ENCODE data around the gene GNAO1. TPM values are rescaled to one million over a fixed set of nuclear protein-coding genes. Genes with fewer than 3 reads are reported as not detected.

GNAO1 gene
- polyA plus RNA-seq, 3 donors: not detected

GRCh38 chr16:56351481-56351880 is 160.2 kb downstream of the GNAO1 start:
- no peak overlapping the region for H3K4me3 ChIP-seq (replicated peaks in 1 of 3; ENCODE audit: low read depth in 2 of 3, low read length in 3 of 3)
- Mint-ChIP-seq H3K36me3 (no peaks in the 10 kb centered on the region), H3K27ac (no peak overlapping the region), H3K9me3 (no peaks in the 10 kb centered on the region), H3K4me1 (peaks cover 7% of the 10 kb centered on the region), H3K4me3 (no peak overlapping the region), H3K27me3 (ENCODE audit: low read depth in 3 of 3) (peaks cover 5 to 10% (median 5%) of the 10 kb centered on the region in 3 donors)
- no peak overlapping the region for H3K27ac ChIP-seq (ENCODE audit: low read depth in 1 of 2, low read length in 2 of 2)
- no peak overlapping the region for H2AFZ ChIP-seq (ENCODE audit: insufficient read depth, low read depth, low read length, poor library complexity, severe bottlenecking)
- H3K4me2 ChIP-seq (replicated peaks; ENCODE audit: extremely low read depth, low read length, poor library complexity, severe bottlenecking): no peak overlapping the region
- H4K20me1 ChIP-seq (ENCODE audit: insufficient read depth, low read length): no peaks in the 10 kb centered on the region
- no peak for DNase-seq
- H3K4me1 ChIP-seq (ENCODE audit: control insufficient read depth in 1 of 2, insufficient read depth in 2 of 2, low read length in 2 of 2): peaks cover 4 to 5% of the 10 kb centered on the region in 2 donors
- no peaks in the 10 kb centered on the region for H3K36me3 ChIP-seq (replicated peaks in 1 of 2; ENCODE audit: control insufficient read depth in 1 of 2, insufficient read depth in 2 of 2, low read length in 2 of 2)
- no peaks in the 10 kb centered on the region for H3K9me3 ChIP-seq (replicated peaks in 1 of 2; ENCODE audit: control insufficient read depth in 1 of 2, insufficient read depth in 1 of 2, low read length in 2 of 2)
- H3K9ac ChIP-seq (ENCODE audit: insufficient read depth, low read length, poor library complexity, severe bottlenecking): no peak overlapping the region
- no peak for TF ChIP-seq CTCF (IDR thresholded peaks at IDR 0.05)
- H3K27me3 ChIP-seq (ENCODE audit: control insufficient read depth in 2 of 2, insufficient read depth in 2 of 2, low read length in 2 of 2): no peaks in the 10 kb centered on the region
- H3K79me2 ChIP-seq (ENCODE audit: insufficient read depth, low read length): no peaks in the 10 kb centered on the region
- 85% methylated on average over 5 of the region's 6 CpGs for WGBS (ENCODE audit: insufficient coverage)
- intact Hi-C loops (cut with micrococcal nuclease): no loop called here

- WGBS (ENCODE audit: insufficient coverage): 92% methylated on average over 5 of the region's 7 CpGs
- H3K4me3 Mint-ChIP-seq: no peak overlapping the region
- intact Hi-C loops (cut with micrococcal nuclease): no loop called here
Measured at GRCh38 chr16:56352351-56353053, 161.2 kb downstream of the GNAO1 start.

More at GRCh38 chr16:56352351-56353053, 161.2 kb downstream of the GNAO1 start:
- Mint-ChIP-seq H3K4me1 (peaks cover 16% of the 10 kb centered on the region), H3K27me3 (ENCODE audit: low read depth in 3 of 3) (peaks cover 3 to 10% (median 5%) of the 10 kb centered on the region in 3 donors), H3K36me3 (no peaks in the 10 kb centered on the region), H3K27ac (peak overlapping the region in 1 of 7 donors; percentile 50), H3K9me3 (no peaks in the 10 kb centered on the region)
- H3K9me3 ChIP-seq (replicated peaks in 1 of 2; ENCODE audit: control insufficient read depth in 1 of 2, insufficient read depth in 1 of 2, low read length in 2 of 2): no peaks in the 10 kb centered on the region
- H3K79me2 ChIP-seq (ENCODE audit: insufficient read depth, low read length): no peaks in the 10 kb centered on the region
- peaks cover 11 to 13% of the 10 kb centered on the region in 2 donors for H3K4me1 ChIP-seq (ENCODE audit: control insufficient read depth in 1 of 2, insufficient read depth in 2 of 2, low read length in 2 of 2)
- no peak overlapping the region for H2AFZ ChIP-seq (ENCODE audit: insufficient read depth, low read depth, low read length, poor library complexity, severe bottlenecking)
- no peak for DNase-seq
- H3K27me3 ChIP-seq (ENCODE audit: control insufficient read depth in 2 of 2, insufficient read depth in 2 of 2, low read length in 2 of 2): no peaks in the 10 kb centered on the region
- H3K4me3 ChIP-seq (replicated peaks in 1 of 3; ENCODE audit: low read depth in 2 of 3, low read length in 3 of 3): no peak overlapping the region
- no peak overlapping the region for H3K27ac ChIP-seq (ENCODE audit: low read depth in 1 of 2, low read length in 2 of 2)
- H3K36me3 ChIP-seq (replicated peaks in 1 of 2; ENCODE audit: control insufficient read depth in 1 of 2, insufficient read depth in 2 of 2, low read length in 2 of 2): no peaks in the 10 kb centered on the region
- no peak overlapping the region for H3K4me2 ChIP-seq (replicated peaks; ENCODE audit: extremely low read depth, low read length, poor library complexity, severe bottlenecking)
- no peak overlapping the region for H3K9ac ChIP-seq (ENCODE audit: insufficient read depth, low read length, poor library complexity, severe bottlenecking)
- H4K20me1 ChIP-seq (ENCODE audit: insufficient read depth, low read length): no peaks in the 10 kb centered on the region
- no peak for TF ChIP-seq CTCF (IDR thresholded peaks at IDR 0.05)

Measured in CD14-positive monocyte (primary cell).